Mesodermal cell (in vitro differentiated cells): ENCODE measurements around the gene CHDH.

Experiments
- H3K27ac ChIP-seq: 2 replicates; pipeline ENCODE4 v1.7.0; 2013; ENCODE audit warnings: mild to moderate bottlenecking, low read depth, low read length, moderate library complexity; ENCODE audit not compliant: severe bottlenecking
- H3K36me3 ChIP-seq: 2 replicates; pipeline ENCODE4 v1.7.1; 2013; ENCODE audit warnings: mild to moderate bottlenecking, low read length, moderate library complexity; ENCODE audit not compliant: control insufficient read depth, insufficient read depth
- H3K4me1 ChIP-seq: one replicate; pipeline ENCODE4 v1.7.1; 2013; ENCODE audit warnings: mild to moderate bottlenecking, low read length; ENCODE audit not compliant: insufficient read depth, control insufficient read depth, poor library complexity, severe bottlenecking
- H3K4me3 ChIP-seq: 2 replicates; pipeline ENCODE4 v1.7.0; 2013; ENCODE audit warnings: low read length, control low read depth, mild to moderate bottlenecking; ENCODE audit not compliant: insufficient read depth, poor library complexity, severe bottlenecking; ENCODE audit errors: extremely low read depth
- H3K9me3 ChIP-seq: 2 replicates; pipeline ENCODE4 v1.7.1; 2013; ENCODE audit warnings: mild to moderate bottlenecking, low read length, moderate library complexity; ENCODE audit not compliant: control insufficient read depth
- WGBS, 2 experiments: methylation state at CpG; one replicate each; pipeline ENCODE4 v1.1.5; 2013; ENCODE audit warnings: missing lambda C conversion rate in 2 of 2; ENCODE audit not compliant: insufficient coverage in 2 of 2; 5-methylcytosine and 5-hydroxymethylcytosine counted together

CHDH gene

DNA sequence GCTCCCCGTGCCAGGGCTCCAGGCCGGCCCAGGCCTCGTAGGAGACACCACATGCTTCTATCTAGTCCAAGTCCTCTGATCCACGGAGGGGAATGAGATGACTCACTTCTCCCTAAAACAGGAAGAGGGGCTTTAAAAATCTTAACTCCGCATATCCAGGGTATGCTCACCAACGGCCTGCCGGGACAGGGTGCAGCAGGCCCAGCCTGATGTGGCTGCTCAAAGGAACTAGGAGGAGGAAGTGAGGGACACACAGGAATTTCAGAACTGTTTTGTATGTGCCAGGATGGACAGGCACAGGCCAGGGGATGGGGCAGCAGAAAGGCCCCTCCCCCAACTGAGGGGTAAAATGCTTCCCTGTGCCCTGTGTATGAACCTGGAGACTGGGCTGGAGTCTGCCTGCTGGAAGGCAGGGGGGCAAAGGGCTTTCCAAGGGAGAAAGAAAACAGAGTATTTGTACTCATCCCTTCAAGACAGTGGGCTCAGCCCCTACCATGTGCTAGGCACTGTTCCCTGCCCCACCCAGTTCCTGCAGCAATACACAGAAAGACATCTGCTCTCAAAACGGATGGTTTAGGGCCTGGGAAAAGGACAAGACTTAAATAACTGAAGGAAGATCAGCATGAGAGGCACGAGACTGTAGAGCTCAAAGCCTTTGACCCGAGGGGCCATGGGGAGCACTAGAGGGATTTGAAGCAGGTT is 22.1 kb downstream of the CHDH start:
- 65 to 76% methylated on average over 8 to 10 of the region's 10 CpGs for WGBS, 2 experiments
- Histone ChIP-seq H3K4me3 (no peak overlapping the region), H3K36me3 (no peaks in the 10 kb centered on the region), H3K4me1 (peaks cover 8% of the 10 kb centered on the region), H3K27ac (peak overlapping the region; percentile 62), H3K9me3 (no peaks in the 10 kb centered on the region)

GRCh38 chr3:53823026-53823955 is 22.9 kb downstream of the CHDH start:
- no peak overlapping the region for H3K4me3 ChIP-seq
- peaks cover 8% of the 10 kb centered on the region for H3K4me1 ChIP-seq
- peak overlapping the region; percentile 62 for H3K27ac ChIP-seq
- 96% methylated on average over 61 to 63 of the region's 67 CpGs for WGBS, 2 experiments
- H3K36me3 ChIP-seq: no peaks in the 10 kb centered on the region
- H3K9me3 ChIP-seq: no peaks in the 10 kb centered on the region

GRCh38 chr3:53822331-53822741 is 23.9 kb downstream of the CHDH start:
- Histone ChIP-seq H3K4me1 (peaks cover 8% of the 10 kb centered on the region), H3K4me3 (no peak overlapping the region), H3K36me3 (no peaks in the 10 kb centered on the region), H3K9me3 (no peaks in the 10 kb centered on the region), H3K27ac (no peak overlapping the region)
- 89 to 98% methylated on average over 6 to 12 of the region's 14 CpGs for WGBS, 2 experiments

DNA sequence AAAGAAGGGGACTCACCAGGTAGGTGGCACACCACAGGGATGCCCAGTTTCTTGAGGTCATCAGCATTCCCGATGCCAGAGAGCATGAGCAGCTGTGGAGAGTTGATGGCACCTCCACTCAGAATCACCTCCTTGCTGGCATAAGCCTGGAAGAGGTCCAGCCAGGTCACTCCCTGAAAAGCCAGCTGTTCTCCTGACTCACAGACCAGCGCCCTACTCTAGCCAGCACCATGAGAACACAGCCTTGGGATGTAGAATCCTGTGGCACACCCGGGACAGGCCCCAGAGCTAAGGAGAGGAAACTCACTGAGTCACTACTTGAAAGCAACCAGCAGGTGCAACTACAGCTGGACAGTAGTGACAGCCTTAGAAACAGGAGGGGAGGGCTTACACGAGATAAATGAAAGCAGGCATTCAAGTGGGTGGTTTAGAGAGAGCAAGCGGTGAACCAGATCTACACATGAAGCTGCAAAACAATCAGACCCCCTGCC is 24.5 kb downstream of the CHDH start:
- no peaks in the 10 kb centered on the region for H3K9me3 ChIP-seq
- H3K27ac ChIP-seq: no peak overlapping the region
- H3K4me3 ChIP-seq: no peak overlapping the region
- 78 to 92% methylated on average over 2 to 3 of the region's 5 CpGs for WGBS, 2 experiments
- H3K4me1 ChIP-seq: peaks cover 8% of the 10 kb centered on the region
- H3K36me3 ChIP-seq: no peaks in the 10 kb centered on the region

DNA sequence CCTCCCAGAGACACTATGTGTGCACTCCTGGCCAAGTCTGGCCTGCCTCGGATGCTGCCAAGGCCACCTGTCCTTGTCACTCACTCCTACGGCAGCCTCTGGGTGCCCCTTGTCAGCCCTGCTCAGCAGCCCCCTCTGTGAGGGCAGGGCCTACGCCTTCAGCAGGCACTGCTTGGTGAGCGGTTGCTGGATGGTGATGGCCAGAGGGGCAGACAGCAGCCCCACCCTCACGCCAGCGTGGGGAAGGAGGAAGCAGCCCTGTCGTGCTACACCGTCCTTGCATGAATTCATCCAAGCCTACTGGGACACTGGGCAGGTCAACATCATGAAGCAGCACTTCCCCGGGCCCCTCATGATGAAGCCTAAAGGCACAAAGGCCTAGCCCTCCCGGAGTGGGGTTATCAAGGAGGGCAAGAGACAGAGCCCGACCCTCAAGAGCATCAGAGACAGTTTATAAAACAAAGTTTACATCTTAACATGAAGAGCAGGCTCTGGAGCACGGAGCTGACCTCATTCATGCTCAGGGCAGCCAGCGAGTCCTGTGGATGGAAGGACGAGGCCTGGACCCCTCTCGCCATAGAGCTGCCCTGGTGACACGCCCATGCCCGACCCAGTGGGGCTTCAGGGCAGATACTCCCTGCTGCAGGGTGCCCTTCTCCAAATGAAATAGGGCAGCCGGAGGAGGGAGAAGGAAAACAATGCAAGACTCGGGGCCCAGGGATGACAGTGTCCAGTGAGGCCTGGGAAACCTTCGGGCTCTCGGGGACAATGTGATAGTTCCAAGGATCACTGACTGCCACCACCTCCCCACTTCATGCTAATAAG is 25.3 kb downstream of the CHDH start:
- Histone ChIP-seq H3K36me3 (no peaks in the 10 kb centered on the region), H3K4me1 (peaks cover 8% of the 10 kb centered on the region), H3K9me3 (no peaks in the 10 kb centered on the region), H3K4me3 (no peak overlapping the region), H3K27ac (no peak overlapping the region)
- WGBS, 2 experiments: 85 to 93% methylated on average over 15 to 19 of the region's 21 CpGs

DNA sequence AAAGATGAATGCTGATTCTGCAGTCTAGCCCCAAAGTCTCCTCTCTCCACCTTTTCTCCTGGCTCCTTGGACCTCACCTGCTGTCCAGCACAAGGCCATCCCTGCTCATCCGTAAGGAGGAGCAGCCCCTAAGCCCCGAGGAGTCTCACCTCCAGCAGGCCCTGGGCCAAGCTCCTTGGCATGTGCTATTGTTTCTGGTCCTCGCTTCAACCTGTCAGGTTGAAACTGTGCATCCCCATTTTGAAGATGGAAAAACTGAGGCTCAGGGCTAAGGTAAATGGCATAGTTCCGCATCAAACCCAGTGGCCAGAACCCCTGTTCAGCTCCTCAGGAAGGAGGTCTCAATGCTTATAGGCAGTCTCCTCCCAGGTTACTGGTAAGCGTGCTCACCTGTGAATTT is 26.1 kb downstream of the CHDH start:
- 84 to 85% methylated on average over 4 to 5 of the region's 5 CpGs for WGBS, 2 experiments
- H3K4me3 ChIP-seq: no peak overlapping the region

GRCh38 chr3:53819163-53819868 is 26.9 kb downstream of the CHDH start:
- no peak overlapping the region for H3K4me3 ChIP-seq
- peaks cover 5% of the 10 kb centered on the region for H3K4me1 ChIP-seq
- no peaks in the 10 kb centered on the region for H3K36me3 ChIP-seq
- 91 to 96% methylated on average over 14 of the region's 14 CpGs for WGBS, 2 experiments
- no peaks in the 10 kb centered on the region for H3K9me3 ChIP-seq
- H3K27ac ChIP-seq: no peak overlapping the region

More for the DNA sequence above, 26.1 kb downstream of the CHDH start:
- no peaks in the 10 kb centered on the region for H3K9me3 ChIP-seq
- no peaks in the 10 kb centered on the region for H3K36me3 ChIP-seq
- peaks cover 8% of the 10 kb centered on the region for H3K4me1 ChIP-seq
- H3K27ac ChIP-seq: no peak overlapping the region

DNA sequence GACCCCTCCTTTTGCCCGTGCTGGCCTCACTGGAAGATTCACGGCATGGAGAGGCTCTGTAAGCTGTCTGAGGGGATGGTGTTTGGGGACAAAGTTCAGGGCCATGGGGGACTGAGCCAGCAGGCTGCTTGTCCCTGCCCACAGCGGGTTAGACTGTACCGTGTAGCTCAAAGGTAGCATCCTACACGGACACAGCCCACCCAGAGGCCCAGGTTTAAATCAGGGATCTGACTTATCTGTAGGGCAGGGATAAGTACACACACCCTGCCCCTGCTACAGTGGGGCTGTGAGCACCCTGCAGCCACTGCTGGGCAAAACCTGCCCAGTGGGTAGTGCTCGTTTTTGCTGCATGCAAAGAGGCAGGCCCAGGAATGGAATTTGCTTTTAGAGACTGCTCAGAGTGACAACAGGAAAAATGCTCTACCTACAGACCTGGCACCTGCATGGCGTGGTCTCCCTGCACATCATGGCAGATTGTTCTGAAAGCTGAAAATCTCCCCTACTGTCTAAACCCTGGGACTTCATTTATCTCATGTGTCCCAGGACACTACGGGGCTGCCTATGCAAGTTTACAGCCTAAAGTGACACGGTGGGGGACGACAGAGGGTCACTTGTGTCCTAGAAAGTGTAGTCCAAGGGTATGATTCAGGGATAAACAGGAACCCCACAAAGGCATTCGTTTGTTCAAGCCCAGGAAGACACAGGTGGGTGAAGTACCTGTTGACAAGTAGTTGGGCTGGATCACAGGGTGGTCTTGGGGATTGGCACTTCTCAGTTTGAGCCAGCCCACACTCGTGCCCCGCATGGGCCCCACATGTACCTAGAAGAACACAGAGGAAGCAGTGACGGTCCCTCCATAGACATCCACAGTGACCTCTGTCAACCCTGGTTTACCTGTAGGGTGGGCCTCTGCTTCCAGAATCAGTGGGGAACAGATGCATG is 27.7 kb downstream of the CHDH start:
- Histone ChIP-seq H3K27ac (no peak overlapping the region), H3K4me3 (no peak overlapping the region), H3K4me1 (no peaks in the 10 kb centered on the region), H3K36me3 (no peaks in the 10 kb centered on the region), H3K9me3 (no peaks in the 10 kb centered on the region)
- 86 to 88% methylated on average over 12 to 13 of the region's 14 CpGs for WGBS, 2 experiments

DNA sequence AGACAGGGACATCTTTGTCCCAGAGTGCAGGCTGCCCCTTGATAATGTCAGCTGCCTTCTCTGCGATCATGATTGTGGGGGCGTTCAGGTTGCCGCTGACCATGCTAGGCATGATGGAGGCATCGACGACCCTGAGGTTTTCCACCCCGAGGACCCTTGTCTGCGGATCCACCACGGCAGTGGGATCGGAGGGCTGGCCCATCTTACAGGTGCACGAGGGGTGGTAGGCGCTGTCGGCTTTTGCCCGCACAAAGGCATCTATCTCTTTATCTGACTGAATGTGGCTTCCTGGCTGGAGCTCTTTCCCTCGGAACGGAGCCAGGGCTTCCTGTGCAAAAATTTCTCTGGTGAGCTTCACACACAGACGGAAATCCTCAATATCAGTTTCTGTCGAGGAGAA is 28.4 kb downstream of the CHDH start:
- no peak overlapping the region for H3K4me3 ChIP-seq
- WGBS, 2 experiments: 91 to 93% methylated on average over 17 of the region's 17 CpGs
- H3K27ac ChIP-seq: no peak overlapping the region
- H3K36me3 ChIP-seq: no peaks in the 10 kb centered on the region
- no peaks in the 10 kb centered on the region for H3K4me1 ChIP-seq
- H3K9me3 ChIP-seq: no peaks in the 10 kb centered on the region
